HG02840 (cell line): ENCODE data around the gene PIP5KL1.
A peak's percentile ranks its signal among the peaks of the same experiment; 100 is the strongest.

Experiments used
- ATAC-seq: cut with Tn5 transposase; IDR thresholded peaks from one replicate; pipeline ENCODE4 v1.9.1; 2021; ENCODE audit warnings: mild to moderate bottlenecking, moderate library complexity, moderate number of reproducible peaks; ENCODE audit not compliant: unreplicated experiment, low FRiP score

PIP5KL1 gene

GRCh38 chr9:127950513-127951289 lies 20.1 kb upstream of the PIP5KL1 start:
- no peak for ATAC-seq

DNA sequence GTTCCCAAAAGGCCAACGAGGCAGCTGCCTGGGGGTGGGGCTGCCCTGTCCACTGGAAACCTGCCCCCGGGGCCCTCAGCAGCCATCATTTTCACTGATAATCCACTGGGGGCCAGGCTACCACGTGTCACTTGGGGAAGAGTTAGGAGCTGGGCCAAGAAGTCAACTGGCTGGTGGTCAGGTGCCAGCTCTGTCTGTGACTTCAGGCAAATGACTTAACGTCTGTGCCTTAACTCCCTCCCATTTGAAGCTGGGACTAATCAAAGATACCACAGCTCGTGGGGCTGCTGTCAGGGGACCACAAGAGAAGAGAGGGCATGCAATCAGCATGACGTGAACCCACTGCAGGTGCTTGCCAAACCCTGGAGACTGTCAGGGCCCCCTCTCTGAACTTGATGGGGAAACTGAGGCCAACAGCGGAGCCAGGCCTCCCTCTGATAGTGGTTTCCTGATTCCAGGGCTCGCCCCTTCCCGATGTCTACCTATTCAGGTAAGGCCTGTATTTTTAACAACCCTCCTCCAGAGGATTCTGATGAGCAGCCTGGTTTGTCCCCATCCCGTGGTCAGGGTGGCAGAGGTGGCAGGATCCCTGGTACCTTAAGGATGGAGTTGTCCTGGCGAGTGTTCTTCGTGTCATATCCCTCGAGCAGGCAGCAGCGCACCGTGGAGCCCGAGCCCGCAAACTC lies 19.4 kb upstream of the PIP5KL1 start:
- no peak for ATAC-seq

GRCh38 chr9:127947841-127948710 lies 17.5 kb upstream of the PIP5KL1 start:
- ATAC-seq = no peak

DNA sequence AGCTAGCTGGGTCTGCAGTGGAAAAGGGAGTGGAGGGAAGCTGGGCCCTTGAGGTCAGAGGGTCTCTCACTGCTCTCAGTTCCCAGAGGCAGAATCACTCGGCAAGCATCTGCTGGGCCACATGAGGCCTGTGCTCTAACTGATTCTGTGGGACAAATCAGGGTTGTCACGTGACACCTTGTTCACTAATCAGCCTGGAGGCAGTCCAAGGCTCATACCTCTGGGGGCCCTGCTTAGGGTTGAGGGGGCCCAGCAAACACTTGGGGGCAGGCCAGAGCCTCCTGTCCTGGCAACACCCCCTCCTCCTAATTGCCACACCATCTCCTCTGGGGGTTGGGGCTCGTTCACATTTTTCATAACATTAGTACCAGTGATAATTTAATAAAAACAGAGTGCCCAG lies 16.2 kb upstream of the PIP5KL1 start:
- ATAC-seq = no peak

DNA sequence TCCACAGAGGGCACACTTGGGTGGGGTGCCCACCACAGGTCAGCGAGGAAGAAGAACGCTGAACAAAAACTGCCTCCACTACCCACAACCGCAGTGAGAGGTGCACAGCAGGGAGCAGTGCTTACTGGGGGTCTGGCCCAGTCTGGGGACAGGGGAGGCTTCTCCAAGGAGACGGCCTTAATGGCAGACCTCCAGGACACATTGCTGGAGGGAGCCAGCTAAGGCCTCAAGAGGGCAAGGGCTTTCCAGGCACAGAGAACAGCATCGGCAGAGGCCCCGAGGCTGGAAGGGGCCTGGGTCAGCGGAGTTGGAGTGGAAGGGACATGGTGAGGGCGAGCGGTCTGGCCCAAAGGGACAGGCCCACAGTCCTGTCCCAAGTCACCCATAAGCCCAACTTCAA lies 15.4 kb upstream of the PIP5KL1 start:
- no peak for ATAC-seq

GRCh38 chr9:127945338-127945737 lies 14.8 kb upstream of the PIP5KL1 start:
- no peak for ATAC-seq

- ATAC-seq = no peak
These were observed 14.1 kb upstream of the PIP5KL1 start for GRCh38 chr9:127944586-127945218.

DNA sequence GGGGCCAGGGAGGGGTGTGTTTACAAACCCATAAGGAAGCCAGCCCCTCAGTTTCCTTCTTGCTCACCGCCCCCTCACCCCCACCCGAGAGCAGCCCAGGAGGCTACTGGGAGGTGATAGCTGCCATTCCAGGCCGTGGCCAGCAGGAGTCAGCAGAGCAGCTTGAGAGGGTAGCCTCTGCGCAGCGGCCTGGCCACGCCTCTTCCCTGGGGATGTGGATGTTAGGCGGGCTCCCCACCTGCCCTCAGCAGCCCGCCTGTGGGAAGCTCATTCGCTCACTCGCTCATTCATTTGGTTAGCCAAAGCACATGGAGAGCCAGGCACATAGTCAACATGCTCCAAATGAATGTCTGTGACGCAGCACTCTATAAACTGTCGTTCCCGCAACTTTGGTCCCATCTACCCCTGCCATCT lies 13.2 kb upstream of the PIP5KL1 start:
- no peak for ATAC-seq

DNA sequence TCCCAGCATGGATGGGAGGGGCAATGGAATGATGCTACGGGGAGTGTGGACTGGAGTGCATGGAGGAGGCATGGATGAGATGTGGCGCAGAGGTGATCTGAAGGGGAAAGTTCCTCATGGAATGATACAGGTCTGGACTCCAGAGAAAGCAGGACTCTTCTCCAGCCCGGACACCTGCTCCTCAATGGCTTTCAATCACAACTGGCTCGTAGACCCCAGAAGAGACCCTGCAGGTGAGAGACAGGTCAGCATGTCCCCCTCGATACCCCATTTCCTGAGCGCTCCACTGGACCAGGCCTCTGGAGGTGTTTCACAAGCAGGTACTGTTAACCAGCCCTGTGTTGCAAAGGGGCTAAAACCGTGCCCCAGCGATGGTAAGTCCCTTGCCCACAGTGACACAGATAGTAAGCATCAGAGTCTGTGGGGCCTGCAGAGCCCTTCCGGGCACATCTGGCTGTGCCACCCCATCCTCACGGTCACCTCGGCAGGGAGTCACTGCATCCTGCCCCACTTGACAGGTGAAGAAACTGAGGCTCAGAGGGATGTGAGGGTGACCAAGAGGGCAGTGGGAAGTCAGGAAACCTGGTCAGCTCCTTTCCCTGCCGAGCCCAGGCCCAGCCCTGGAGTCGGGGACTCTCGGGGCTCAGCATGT lies 12.6 kb upstream of the PIP5KL1 start:
- ATAC-seq = no peak

DNA sequence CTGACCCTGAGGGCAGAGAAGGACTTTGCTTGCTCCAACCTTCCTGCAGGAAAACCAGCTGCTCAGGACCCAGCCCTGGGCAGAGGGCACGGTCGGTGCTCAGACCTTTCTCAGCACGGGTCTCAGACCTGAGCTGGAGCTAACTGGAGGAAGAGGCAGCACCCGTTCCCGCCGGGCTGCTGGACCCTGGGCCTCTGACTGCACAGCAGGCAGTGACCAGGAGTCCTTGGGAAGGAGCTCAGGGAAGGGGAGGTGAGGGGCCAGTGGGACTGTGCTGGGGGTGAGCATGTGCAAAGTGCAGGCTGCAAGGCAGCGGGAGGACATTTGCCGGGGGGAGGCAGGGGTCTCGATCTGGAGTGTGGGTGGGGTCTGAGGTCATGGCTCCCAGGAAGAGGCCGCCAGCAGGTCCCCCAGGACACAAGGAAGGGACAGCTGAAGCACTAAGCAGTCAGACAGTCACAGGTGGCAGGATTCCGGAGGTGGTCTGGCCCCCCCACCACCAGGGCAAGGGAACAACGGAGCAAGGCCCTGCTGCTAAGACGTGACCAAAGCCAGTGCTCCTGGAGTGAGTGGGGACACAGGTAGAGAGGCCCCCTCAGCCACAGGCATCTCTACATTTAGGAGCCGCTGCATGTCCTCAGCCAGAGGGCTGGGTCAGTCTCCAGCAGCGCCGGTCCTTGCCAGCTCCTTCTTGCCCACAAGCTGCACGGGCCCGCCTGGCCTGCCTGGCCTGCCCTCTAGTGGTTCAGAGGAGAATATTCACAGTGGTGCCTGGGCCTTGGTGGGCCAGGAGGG lies 11.8 kb upstream of the PIP5KL1 start:
- no peak for ATAC-seq

- ATAC-seq = no peak
These were observed 11.3 kb upstream of the PIP5KL1 start for GRCh38 chr9:127941961-127942215.

DNA sequence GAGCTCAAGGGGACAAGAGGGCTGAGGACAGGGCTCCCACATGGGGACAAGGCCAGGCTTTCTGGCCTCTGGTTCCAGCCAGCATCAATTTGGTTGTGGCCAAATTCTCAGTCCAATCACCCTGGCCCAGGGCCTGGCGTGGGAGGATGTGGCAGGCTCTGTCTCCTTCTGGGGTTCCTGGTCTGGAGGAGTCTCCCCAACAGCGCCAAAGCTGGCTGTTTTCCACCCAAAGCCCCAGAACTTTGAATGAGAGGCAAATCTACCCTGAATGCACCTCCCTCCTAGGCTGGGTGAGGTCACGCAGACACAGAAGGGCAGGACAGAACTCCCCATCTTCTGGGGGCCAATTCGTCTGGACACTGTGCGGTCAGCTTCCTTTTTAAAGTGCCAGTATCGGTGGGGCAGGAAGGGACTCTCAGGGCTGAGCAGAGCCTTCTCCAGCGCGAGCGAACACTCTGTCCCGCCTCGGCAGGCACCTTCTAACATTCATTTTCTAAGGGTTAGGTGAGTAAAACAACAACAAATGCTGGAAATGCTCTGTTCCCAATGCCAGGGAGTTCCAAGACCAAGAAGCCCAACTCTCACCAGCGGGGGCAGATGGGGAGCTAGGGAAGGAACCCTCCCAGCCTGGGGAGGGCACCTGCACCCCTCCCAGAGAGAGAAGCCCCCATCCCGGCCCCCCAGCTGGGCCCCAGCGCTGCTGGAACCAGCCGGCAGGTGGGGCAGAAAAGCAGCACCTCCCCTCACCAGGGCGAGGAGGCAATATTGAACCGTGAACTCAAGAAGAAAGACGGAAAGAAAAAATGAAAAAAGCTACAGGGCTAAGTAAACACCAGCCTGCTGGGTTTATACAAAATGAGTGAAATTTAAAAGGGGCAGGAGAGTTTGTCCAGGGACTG lies 10.7 kb upstream of the PIP5KL1 start:
- ATAC-seq = no peak

DNA sequence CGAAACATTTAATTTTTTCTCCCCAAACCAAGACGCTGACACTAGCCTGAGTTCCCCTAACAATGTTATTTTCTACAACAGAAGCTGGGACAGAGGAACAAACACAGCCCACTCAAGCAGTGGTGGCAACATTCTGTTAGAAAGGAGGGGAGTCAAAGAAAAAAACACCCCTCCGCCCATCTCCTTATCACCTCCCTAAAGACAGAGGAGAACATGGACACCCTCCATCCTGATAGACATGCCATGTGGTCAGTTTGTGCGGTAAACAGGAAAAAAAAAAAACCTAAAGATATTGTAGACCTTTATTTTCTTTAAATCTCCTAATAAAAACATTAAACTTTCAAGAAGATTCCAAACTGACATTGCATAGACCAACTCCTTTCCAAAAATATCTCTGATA lies 10.0 kb upstream of the PIP5KL1 start:
- ATAC-seq = no peak

- ATAC-seq = no peak
These were observed 7.7 kb upstream of the PIP5KL1 start for GRCh38 chr9:127938298-127938690.

DNA sequence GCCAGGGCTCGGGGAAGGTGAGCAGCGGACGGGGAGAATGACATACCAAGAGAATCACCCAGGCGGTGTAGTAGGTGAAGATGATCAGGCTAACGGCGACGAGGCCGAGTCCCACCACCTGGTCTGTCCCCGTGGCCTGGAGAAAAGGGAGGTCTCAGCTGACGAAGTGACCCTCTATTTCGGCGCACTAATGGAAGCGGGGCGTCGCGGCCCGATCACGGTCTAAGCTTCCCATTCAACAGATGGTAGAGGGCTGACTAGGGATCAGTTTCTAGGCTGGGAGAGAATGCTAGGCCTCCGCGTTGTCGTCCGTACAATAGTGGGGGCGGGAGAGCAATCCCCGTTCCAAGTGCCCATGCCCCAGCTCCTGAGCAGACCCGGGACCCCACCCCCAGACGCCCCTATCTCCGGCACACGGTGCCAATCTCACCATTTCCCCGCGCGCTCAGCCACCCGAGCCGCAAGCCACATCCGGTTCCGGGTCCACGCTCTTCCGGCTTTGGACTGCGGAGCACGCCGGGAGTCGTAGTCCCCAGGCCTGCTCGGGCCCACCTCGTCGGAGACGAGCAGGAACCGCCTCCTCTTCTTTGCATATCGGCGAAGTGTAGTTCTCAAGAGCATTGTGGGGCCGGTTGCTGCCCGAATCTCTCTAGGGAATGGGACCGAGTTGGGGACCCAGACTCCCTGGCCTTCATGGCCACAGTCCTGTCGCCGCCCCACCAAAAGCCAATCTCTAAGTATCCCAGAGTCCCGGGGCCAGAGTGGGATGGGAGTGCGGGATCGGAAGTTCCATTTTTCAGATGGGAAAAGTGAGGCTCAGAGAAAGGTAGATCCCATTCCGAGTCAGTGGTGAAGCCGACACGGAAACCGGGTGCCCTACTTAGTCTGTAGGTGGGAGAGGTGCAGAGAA lies 7.1 kb upstream of the PIP5KL1 start, which contains the start of gene DPM2:
DPM2 (minus strand) TSS at position 467 of the 910 bp plus-strand sequence; CDS start at position 433, 34 bp downstream.
- ATAC-seq = peak; percentile 78

DNA sequence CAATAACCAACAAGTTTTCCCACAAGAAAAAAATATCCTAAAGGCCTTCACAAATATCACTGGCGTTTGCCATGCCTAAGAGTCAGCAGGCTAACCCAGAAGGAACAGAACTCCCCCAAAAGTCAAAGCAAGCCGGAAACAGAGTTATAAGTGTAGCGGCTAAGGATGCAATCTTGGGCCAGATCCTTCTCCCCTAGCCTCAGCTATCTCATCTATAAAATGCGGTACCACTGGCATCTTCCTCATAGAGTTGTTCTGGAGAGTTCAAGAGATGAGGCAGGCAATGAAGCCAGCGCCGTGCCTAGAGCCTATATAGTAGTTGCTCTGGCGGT lies 6.4 kb upstream of the PIP5KL1 start:
- no peak for ATAC-seq

DNA sequence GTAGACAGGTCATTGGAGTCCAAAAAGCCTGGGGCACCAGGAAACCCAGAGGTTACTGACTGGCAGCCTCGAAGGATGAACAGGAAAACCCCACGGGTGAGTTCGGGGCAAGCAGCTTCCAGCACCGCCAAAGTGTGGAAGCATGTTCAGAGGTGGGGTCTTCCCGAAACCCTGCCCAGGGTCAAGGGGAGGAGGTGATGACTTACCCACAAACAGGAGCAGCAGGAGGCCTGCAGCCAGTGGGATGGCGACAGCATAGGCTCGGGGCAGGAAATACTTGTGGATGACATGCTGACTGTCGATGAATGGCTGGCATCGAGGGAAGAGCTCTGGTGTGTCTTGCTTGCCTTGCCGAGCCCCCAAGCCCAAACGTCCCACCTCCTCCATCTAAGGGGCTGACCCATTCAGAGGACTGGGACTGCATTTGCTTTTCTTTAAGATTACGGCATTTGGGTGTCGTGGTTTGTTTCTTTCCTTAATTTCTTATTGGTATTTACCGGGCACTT lies 5.8 kb upstream of the PIP5KL1 start:
- ATAC-seq = no peak
